SK-N-SH (cell line): ENCODE measurements around the gene PBX1. TPM values are rescaled to one million over a fixed set of nuclear protein-coding genes. Genes with fewer than 3 reads are reported as not detected.

Experiments
- CTCF ChIA-PET: fragments of 300-600, 350-600 bp; formaldehyde crosslinking; extraction: SDS; loops from one replicate; lab custom pipeline; 2021; lab: Yijun Ruan, JAX
- POLR2A ChIA-PET: fragments of 350-600 bp; sonication (Branson Sonifier 250); formaldehyde crosslinking; extraction: SDS; loops from one replicate; lab custom pipeline; 2020; ENCODE audit warnings: antibody characterized with exemption, inconsistent platforms; lab: Yijun Ruan, JAX
- DNase-seq: peaks from one replicate; pipeline ENCODE4 v3.0.0; 2012
- H2AFZ ChIP-seq: fragments of 200-600 bp; sonication (generic); 2 replicates; pipeline ENCODE4 v1.8.1; 2016; ENCODE audit warnings: antibody characterized with exemption, mild to moderate bottlenecking, low read depth
- H3F3A ChIP-seq: fragments of 200-600 bp; sonication (generic); replicated peaks from 2 replicates; pipeline ENCODE3; 2016; ENCODE audit warnings: antibody characterized with exemption, mild to moderate bottlenecking; ENCODE audit not compliant: insufficient read depth
- H3K27ac ChIP-seq, 2 experiments: fragments of 200-500 bp in 1 of 2; fragments of 200-600 bp in 1 of 2; sonication (Bioruptor generic) in 1 of 2; sonication (generic), shearing (Covaris generic) in 1 of 2; 2 replicates each; pipeline versions ENCODE4 v1.5.1 to v1.6.1; 2014 to 2016; ENCODE audit warnings: low read depth in 2 of 2, inconsistent platforms in 1 of 2, low read length in 1 of 2, mild to moderate bottlenecking in 1 of 2, mixed read lengths in 1 of 2
- H3K27me3 ChIP-seq: fragments of 200-600 bp; sonication (generic), shearing (Covaris generic); 2 replicates; pipeline ENCODE4 v1.6.1; 2016; ENCODE audit warnings: mixed run types; ENCODE audit not compliant: insufficient read depth
- H3K36me3 ChIP-seq, 2 experiments: fragments of 200-500 bp in 1 of 2; fragments of 200-600 bp in 1 of 2; sonication (Bioruptor generic) in 1 of 2; sonication (generic) in 1 of 2; replicated peaks in 1 of 2; 2 replicates each; pipeline versions ENCODE3 to v1.5.1; 2014 to 2016; ENCODE audit warnings: low read length in 1 of 2, mild to moderate bottlenecking in 1 of 2; ENCODE audit not compliant: insufficient read depth in 2 of 2, control insufficient read depth in 1 of 2
- H3K4me1 ChIP-seq, 2 experiments: fragments of 200-500 bp in 1 of 2; fragments of 200-600 bp in 1 of 2; sonication (Bioruptor generic) in 1 of 2; sonication (generic), shearing (Covaris generic) in 1 of 2; 2 replicates each; pipeline versions ENCODE4 v1.5.1 to v1.6.1; 2014 to 2016; ENCODE audit warnings: low read depth in 1 of 2, low read length in 1 of 2, mixed run types in 1 of 2; ENCODE audit not compliant: insufficient read depth in 2 of 2, control insufficient read depth in 1 of 2
- H3K4me2 ChIP-seq: fragments of 200-600 bp; sonication (generic), shearing (Covaris generic); 2 replicates; pipeline ENCODE4 v1.6.1; 2017; ENCODE audit warnings: mixed run types
- H3K4me3 ChIP-seq, 2 experiments: fragments of 200-500 bp in 1 of 2; fragments of 200-600 bp in 1 of 2; sonication (Bioruptor generic) in 1 of 2; sonication (generic), shearing (Covaris generic) in 1 of 2; 2 replicates each; pipeline versions ENCODE4 v1.5.1 to v1.8.1; 2014 to 2016; ENCODE audit warnings: low read depth in 2 of 2, inconsistent platforms in 1 of 2, low read length in 1 of 2, mild to moderate bottlenecking in 1 of 2, mixed read lengths in 1 of 2, moderate library complexity in 1 of 2
- H3K79me2 ChIP-seq: fragments of 200-600 bp; sonication (generic); 2 replicates; pipeline ENCODE4 v1.8.1; 2017; ENCODE audit warnings: mild to moderate bottlenecking; ENCODE audit not compliant: insufficient read depth
- H3K9ac ChIP-seq: fragments of 200-600 bp; sonication (generic); 2 replicates; pipeline ENCODE4 v1.6.1; 2017; ENCODE audit warnings: mixed run types
- H3K9me2 ChIP-seq: fragments of 200-600 bp; sonication (generic); 2 replicates; pipeline ENCODE4 v1.6.1; 2017; ENCODE audit warnings: mixed run types
- H3K9me3 ChIP-seq: fragments of 200-600 bp; sonication (generic); 2 replicates; pipeline ENCODE4 v1.6.1; 2017; ENCODE audit warnings: mixed run types, mild to moderate bottlenecking, moderate library complexity
- H4K20me1 ChIP-seq: fragments of 200-600 bp; sonication (generic); 2 replicates; pipeline ENCODE4 v1.6.1; 2017; ENCODE audit warnings: mild to moderate bottlenecking, mixed run types; ENCODE audit not compliant: insufficient read depth
- FOXJ3 ChIP-seq: sonication (generic); formaldehyde crosslinking; IDR thresholded peaks from 2 replicates; pipeline ENCODE4 v1.5.1; 2020; ENCODE audit warnings: mild to moderate bottlenecking, missing genetic modification reagents
- GABPA ChIP-seq: IDR thresholded peaks from 2 replicates; pipeline ENCODE4 v1.4.0; 2012; ENCODE audit warnings: low read depth, mild to moderate bottlenecking
- GATA2 ChIP-seq: sonication (generic); formaldehyde crosslinking; IDR thresholded peaks from 2 replicates; pipeline ENCODE4 v1.5.0; 2020; ENCODE audit warnings: mild to moderate bottlenecking, missing genetic modification reagents
- IRF3 ChIP-seq: fragments of 150-350 bp; IDR thresholded peaks from 2 replicates; pipeline ENCODE4 v1.6.1; 2016; ENCODE audit warnings: mild to moderate bottlenecking, low read depth, low read length
- JUND ChIP-seq: IDR thresholded peaks from 2 replicates; pipeline ENCODE4 v1.4.0; 2012
- MAX ChIP-seq: IDR thresholded peaks from 2 replicates; pipeline ENCODE4 v1.4.0; 2012; ENCODE audit warnings: low read depth
- MXI1 ChIP-seq: IDR thresholded peaks from 2 replicates; pipeline ENCODE4 v1.6.1; 2012; ENCODE audit warnings: mild to moderate bottlenecking, low read depth, low read length, improper control_type of control experiment
- POLR2AphosphoS5 ChIP-seq: IDR thresholded peaks from 2 replicates; pipeline ENCODE4 v1.6.1; 2012; ENCODE audit warnings: low read depth, low read length
- REST ChIP-seq: IDR thresholded peaks from 2 replicates; pipeline ENCODE4 v1.6.1; 2012; ENCODE audit warnings: mild to moderate bottlenecking, low read depth, low read length, moderate library complexity
- RXRA ChIP-seq: IDR thresholded peaks from 2 replicates; pipeline ENCODE4 v1.4.0; 2012; ENCODE audit warnings: low read depth, mild to moderate bottlenecking, borderline replicate concordance
- TAF1 ChIP-seq: IDR thresholded peaks from 2 replicates; pipeline ENCODE4 v1.6.1; 2012; ENCODE audit warnings: low read depth, mild to moderate bottlenecking, low read length, moderate library complexity, borderline replicate concordance
- TEAD4 ChIP-seq: IDR thresholded peaks from 2 replicates; pipeline ENCODE4 v1.4.0; 2012; ENCODE audit warnings: mild to moderate bottlenecking, borderline replicate concordance; ENCODE audit not compliant: insufficient read depth
- USF1 ChIP-seq: IDR thresholded peaks from 2 replicates; pipeline ENCODE4 v1.4.0; 2012; ENCODE audit warnings: low read depth, borderline replicate concordance
- YY1 ChIP-seq: IDR thresholded peaks from 2 replicates; pipeline ENCODE4 v1.4.0; 2012; ENCODE audit warnings: low read depth, mild to moderate bottlenecking
- WGBS: methylation state at CpG from one replicate; pipeline ENCODE4 v1.1.6; 2017; ENCODE audit warnings: low lambda C conversion rate; 5-methylcytosine and 5-hydroxymethylcytosine counted together
- polyA plus RNA-seq, 3 experiments: library from polyadenylated mRNA; depleted of rRNA; stranded (reverse); fragments of >200 nt; gene quantifications; 2 replicates each; pipeline ENCODE4 v1.2.3, GENCODE V29; 2012

PBX1 gene
- polyA plus RNA-seq, 1 of the 3 experiments (the other 2 are of a cell fraction): 27.0 TPM

- TF ChIP-seq IRF3 (no peak), JUND (no peak), TAF1 (no peak), GATA2 (no peak), FOXJ3 (CRISPR knock-in tag) (no peak), REST (no peak), MXI1 (no peak), POLR2AphosphoS5 (no peak)
Measured at GRCh38 chr1:164720440-164721227, 161.7 kb downstream of the PBX1 start (continued).

- Histone ChIP-seq H3K36me3 (no peaks in the 10 kb centered on the region), H3F3A (peaks cover 3% of the 10 kb centered on the region)
- TF ChIP-seq YY1 (no peak), TEAD4 (no peak), GABPA (no peak), USF1 (no peak), RXRA (no peak), MAX (no peak)
- TF ChIP-seq, all 33 proteins: peak for 0
- Histone ChIP-seq H3K9me3 (no peaks in the 10 kb centered on the region), H3K27ac (no peak overlapping the region), H2AFZ (no peak overlapping the region), H3K4me3 (no peak overlapping the region), H3K9ac (no peak overlapping the region), H3K9me2 (no peaks in the 10 kb centered on the region), H3K27me3 (no peaks in the 10 kb centered on the region), H3K4me2 (no peak overlapping the region), H3K79me2 (no peaks in the 10 kb centered on the region), H3K4me1 (peaks cover 25 to 35% of the 10 kb centered on the region in 2 experiments), H4K20me1 (no peaks in the 10 kb centered on the region)
- WGBS: 78% methylated on average over 2 of the region's 2 CpGs
- DNase-seq: no peak
- ChIA-PET POLR2A (no interaction called here), CTCF (interaction anchor here (1.2 kb wide), 1 partner anchor 15 kb away, joined by 5 read pairs; no protein-coding TSS in a partner anchor)
Measured at GRCh38 chr1:164721228-164721496, 162.2 kb downstream of the PBX1 start.
